Type B pancreatic cell (in vitro differentiated cells): ENCODE results near the gene TMEM30A. TPM values are rescaled to one million over a fixed set of nuclear protein-coding genes. Genes with fewer than 3 reads are reported as not detected.

ENCODE experiments used
- DNase-seq: peaks from one replicate; pipeline ENCODE4 v3.0.0; 2021; ENCODE audit warnings: mixed read lengths; ENCODE audit not compliant: unreplicated experiment; ENCODE audit errors: extremely low spot score
- H3K27ac Mint-ChIP-seq: 2 replicates; pipeline ENCODE4 v1.8.0; 2021; ENCODE audit warnings: mild to moderate bottlenecking, mixed read lengths
- H3K27me3 Mint-ChIP-seq: 2 replicates; pipeline ENCODE4 v1.8.0; 2021; ENCODE audit warnings: mixed read lengths
- H3K36me3 Mint-ChIP-seq: 2 replicates; pipeline ENCODE4 v1.8.0; 2021; ENCODE audit warnings: mixed read lengths
- H3K4me1 Mint-ChIP-seq: one replicate; pipeline ENCODE4 v1.8.0; 2021; ENCODE audit warnings: mixed read lengths; ENCODE audit not compliant: unreplicated experiment
- H3K4me3 Mint-ChIP-seq: 2 replicates; pipeline ENCODE4 v1.8.0; 2021; ENCODE audit warnings: mild to moderate bottlenecking, mixed read lengths
- H3K9me3 Mint-ChIP-seq: 2 replicates; pipeline ENCODE4 v1.8.0; 2021; ENCODE audit warnings: mixed read lengths
- CTCF ChIP-seq: fragments of 200-600 bp; sonication (generic); conservative IDR thresholded peaks from 2 replicates; pipeline ENCODE4 v1.5.0; 2021; ENCODE audit warnings: antibody characterized with exemption, mild to moderate bottlenecking
- total RNA-seq: library from RNA; stranded (reverse); gene quantifications from 2 replicates; pipeline ENCODE4 v1.2.1, GENCODE V29; 2021; ENCODE audit warnings: low replicate concordance

Gene TMEM30A
- total RNA-seq, 1 donor from 2014 or later, result 78.7 TPM

- H3K36me3 Mint-ChIP-seq, result no peaks in the 10 kb centered on the region
- H3K9me3 Mint-ChIP-seq, result no peaks in the 10 kb centered on the region
- no peak overlapping the region for H3K4me3 Mint-ChIP-seq
- H3K27ac Mint-ChIP-seq, result no peak overlapping the region
- TF ChIP-seq CTCF, result no peak
- DNase-seq, result no peak
- no peaks in the 10 kb centered on the region for H3K4me1 Mint-ChIP-seq
- no peaks in the 10 kb centered on the region for H3K27me3 Mint-ChIP-seq
Measured at GRCh38 chr6:75223428-75223827, 61.2 kb downstream of the TMEM30A start.

GRCh38 chr6:75222261-75222660 is 62.3 kb downstream of the TMEM30A start:
- no peak overlapping the region for H3K27ac Mint-ChIP-seq
- TF ChIP-seq CTCF, result no peak
- H3K4me1 Mint-ChIP-seq, result no peaks in the 10 kb centered on the region
- no peak for DNase-seq
- H3K9me3 Mint-ChIP-seq, result no peaks in the 10 kb centered on the region
- peaks cover 5% of the 10 kb centered on the region for H3K27me3 Mint-ChIP-seq
- no peaks in the 10 kb centered on the region for H3K36me3 Mint-ChIP-seq
- no peak overlapping the region for H3K4me3 Mint-ChIP-seq

GRCh38 chr6:75221116-75221515 is 63.5 kb downstream of the TMEM30A start:
- Mint-ChIP-seq H3K4me3 (no peak overlapping the region), H3K27me3 (peaks cover 8% of the 10 kb centered on the region), H3K27ac (no peak overlapping the region), H3K9me3 (no peaks in the 10 kb centered on the region), H3K36me3 (no peaks in the 10 kb centered on the region), H3K4me1 (no peaks in the 10 kb centered on the region)
- DNase-seq, result no peak
- no peak for TF ChIP-seq CTCF

GRCh38 chr6:75220357-75220756 is 64.2 kb downstream of the TMEM30A start:
- no peak for DNase-seq
- H3K27ac Mint-ChIP-seq, result no peak overlapping the region
- peaks cover 13% of the 10 kb centered on the region for H3K27me3 Mint-ChIP-seq
- no peak for TF ChIP-seq CTCF
- H3K4me3 Mint-ChIP-seq, result no peak overlapping the region
- no peaks in the 10 kb centered on the region for H3K36me3 Mint-ChIP-seq
- no peaks in the 10 kb centered on the region for H3K9me3 Mint-ChIP-seq
- H3K4me1 Mint-ChIP-seq, result no peaks in the 10 kb centered on the region

- no peak for DNase-seq
- Mint-ChIP-seq H3K4me3 (no peak overlapping the region), H3K9me3 (no peaks in the 10 kb centered on the region), H3K27ac (no peak overlapping the region), H3K27me3 (peaks cover 13% of the 10 kb centered on the region), H3K4me1 (no peaks in the 10 kb centered on the region), H3K36me3 (no peaks in the 10 kb centered on the region)
- no peak for TF ChIP-seq CTCF
Measured at GRCh38 chr6:75219263-75219662, 65.3 kb downstream of the TMEM30A start.

- no peak for DNase-seq
Measured at GRCh38 chr6:75217193-75217592, 67.4 kb downstream of the TMEM30A start.

More at GRCh38 chr6:75217193-75217592, 67.4 kb downstream of the TMEM30A start:
- H3K27me3 Mint-ChIP-seq, result peaks cover 13% of the 10 kb centered on the region
- no peak overlapping the region for H3K4me3 Mint-ChIP-seq
- H3K4me1 Mint-ChIP-seq, result no peaks in the 10 kb centered on the region
- H3K27ac Mint-ChIP-seq, result no peak overlapping the region
- H3K36me3 Mint-ChIP-seq, result no peaks in the 10 kb centered on the region
- TF ChIP-seq CTCF, result no peak
- no peaks in the 10 kb centered on the region for H3K9me3 Mint-ChIP-seq
